K562 (cell line): ENCODE results near the gene CFAP54. TPM values are rescaled to one million over a fixed set of nuclear protein-coding genes. Genes with fewer than 3 reads are reported as not detected.

Experiments
- BMI1 ChIP-seq: fragments of 150-350 bp; IDR thresholded peaks from 2 replicates; pipeline ENCODE4 v1.6.1; 2014; ENCODE audit warnings: low read length
- CBX8 ChIP-seq: fragments of 200-600 bp; sonication (generic); IDR thresholded peaks from 2 replicates; pipeline ENCODE4 v1.6.1; 2012; ENCODE audit warnings: borderline replicate concordance, mixed run types, low read depth, mild to moderate bottlenecking, moderate library complexity, mixed read lengths, low read length, control low read depth, inconsistent platforms; ENCODE audit not compliant: poor library complexity, severe bottlenecking; ENCODE audit errors: extremely low read depth
- CCNT2 ChIP-seq: IDR thresholded peaks from 2 replicates; pipeline ENCODE4 v1.6.1; 2011; ENCODE audit warnings: borderline replicate concordance, low read depth, mild to moderate bottlenecking, moderate library complexity, mixed read lengths, low read length; ENCODE audit not compliant: insufficient read length; ENCODE audit errors: extremely low read depth
- FOSL1 ChIP-seq: fragments of 200-800 bp; sonication (Bioruptor generic); conservative IDR thresholded peaks from 2 replicates; pipeline ENCODE4 v1.6.1; 2016; ENCODE audit warnings: missing genetic modification characterization, missing compliant biosample characterization
- FOXJ3 ChIP-seq: sonication (generic); formaldehyde crosslinking; IDR thresholded peaks from 2 replicates; pipeline ENCODE4 v1.4.0; 2020; ENCODE audit warnings: mild to moderate bottlenecking, missing genetic modification reagents
- HLTF ChIP-seq: fragments of 450-650 bp; IDR thresholded peaks from 2 replicates; pipeline ENCODE4 v1.6.1; 2016
- KAT2B ChIP-seq: IDR thresholded peaks from one replicate; pipeline ENCODE4 v1.6.1; 2012; ENCODE audit warnings: low read depth, mild to moderate bottlenecking, control low read depth, inconsistent platforms, low read length, moderate library complexity
- MTA1 ChIP-seq: fragments of 450-650 bp; IDR thresholded peaks from 2 replicates; pipeline ENCODE4 v1.6.1; 2017; ENCODE audit warnings: borderline replicate concordance
- NR3C1 ChIP-seq: sonication (generic); formaldehyde crosslinking; IDR thresholded peaks from 2 replicates; pipeline ENCODE4 v1.8.1; 2022; ENCODE audit warnings: missing genetic modification reagents
- PCBP2 ChIP-seq: fragments of 200-400 bp; formaldehyde crosslinking; IDR thresholded peaks from 2 replicates; pipeline ENCODE4 v1.6.1; 2018; ENCODE audit warnings: low read length, low read depth, mild to moderate bottlenecking, moderate library complexity; ENCODE audit not compliant: poor library complexity, severe bottlenecking
- POLR2H ChIP-seq: IDR thresholded peaks from 2 replicates; pipeline ENCODE4 v1.6.1; 2016; ENCODE audit warnings: missing genetic modification characterization, low read depth, mild to moderate bottlenecking, control low read depth, missing compliant biosample characterization, moderate library complexity
- TAF15 ChIP-seq: fragments of 200-400 bp; formaldehyde crosslinking; IDR thresholded peaks from 2 replicates; pipeline ENCODE4 v1.6.1; 2017; ENCODE audit warnings: mild to moderate bottlenecking, low read depth, low read length, moderate library complexity
- TCFL5 ChIP-seq: fragments of 250-450 bp; sonication (Bioruptor Pico); conservative IDR thresholded peaks from 2 replicates; pipeline ENCODE4 v1.6.1; 2021; ENCODE audit warnings: mild to moderate bottlenecking, moderate library complexity, matching md5 sums
- TRIM28 ChIP-seq: fragments of 450-650 bp; IDR thresholded peaks from 2 replicates; pipeline ENCODE4 v1.6.1; 2017
- ZBTB17 ChIP-seq: fragments of 450-650 bp; formaldehyde crosslinking; IDR thresholded peaks from 2 replicates; pipeline ENCODE4 v1.4.0; 2020; ENCODE audit warnings: mild to moderate bottlenecking
- ZFP30 ChIP-seq: fragments of 250-450 bp; sonication (Bioruptor Pico); IDR thresholded peaks from 2 replicates; pipeline ENCODE4 v1.8.0; 2022; ENCODE audit warnings: moderate library complexity, mild to moderate bottlenecking, inconsistent platforms, borderline replicate concordance
- ZNF165 ChIP-seq: fragments of 250-450 bp; sonication (Bioruptor Pico); IDR thresholded peaks from 2 replicates; pipeline ENCODE4 v1.4.0; 2020; ENCODE audit warnings: borderline replicate concordance
- ZNF239 ChIP-seq: fragments of 250-450 bp; sonication (Bioruptor Pico); IDR thresholded peaks from 2 replicates; pipeline ENCODE4 v1.4.0; 2020; ENCODE audit warnings: mild to moderate bottlenecking
- polyA plus RNA-seq, 8 experiments: library from polyadenylated mRNA; depleted of rRNA in 4 of 8; stranded (reverse) in 5 of 8; unstranded in 3 of 8; fragments of >200 nt; fragmentation: Nextera tagmentation in 2 of 8; fragmentation: Illumina TruSeq in 1 of 8; extraction: Ambion mirVana in 2 of 8; extraction: Trizol in 1 of 8; gene quantifications; 2 replicates each; pipeline versions ENCODE4 v1.2.1 to v1.2.3, GENCODE V29; 2011 to 2014; ENCODE audit warnings: inconsistent platforms in 1 of 8, missing spikeins in 1 of 8
- total RNA-seq, 7 experiments: library from RNA; depleted of rRNA in 6 of 7; stranded (reverse); fragments of >200 nt in 6 of 7; fragmentation: Illumina TruSeq in 2 of 7; extraction: Trizol in 2 of 7; gene quantifications; 2 replicates each; pipeline versions ENCODE4 v1.2.1 to v1.2.3, GENCODE V29; 2011 to 2021; ENCODE audit warnings: low replicate concordance in 1 of 7
- TF ChIP-seq, protein P1 (sequence below): fragments of 450-650 bp; formaldehyde crosslinking; IDR thresholded peaks from 2 replicates; pipeline ENCODE4 v1.4.0; 2020; ENCODE audit warnings: mild to moderate bottlenecking, moderate library complexity
- TF ChIP-seq, protein P2 (sequence below), 3 experiments: IDR thresholded peaks in 2 of 3; conservative IDR thresholded peaks in 1 of 3; 2 replicates each; pipeline ENCODE4 v1.5.1; 2011 to 2012; ENCODE audit warnings: low read length in 3 of 3, mild to moderate bottlenecking in 3 of 3, control low read depth in 2 of 3, improper control_type of control experiment in 1 of 3, inconsistent platforms in 1 of 3, low read depth in 1 of 3, mixed read lengths in 1 of 3, moderate library complexity in 1 of 3; ENCODE audit not compliant: insufficient read depth in 2 of 3
- TF ChIP-seq, protein P3 (sequence below): fragments of 450-650 bp; formaldehyde crosslinking; conservative IDR thresholded peaks from 2 replicates; pipeline ENCODE4 v1.4.0; 2022; ENCODE audit warnings: mild to moderate bottlenecking, missing genetic modification characterization
- TF ChIP-seq, protein P4 (sequence below): fragments of 150-350 bp; conservative IDR thresholded peaks from 2 replicates; pipeline ENCODE4 v1.6.1; 2014; ENCODE audit warnings: low read length

The CFAP54 gene
- total and polyA plus RNA-seq, 9 of the 15 experiments (the other 6 are each of a cell fraction or from before 2014, with no cell fraction given) = 0.03 to 0.23 (median 0.10) TPM; not detected in 3

GRCh38 chr12:96502949-96503532 lies 13.7 kb downstream of the CFAP54 start (continued):
- TF ChIP-seq, protein P1, sequence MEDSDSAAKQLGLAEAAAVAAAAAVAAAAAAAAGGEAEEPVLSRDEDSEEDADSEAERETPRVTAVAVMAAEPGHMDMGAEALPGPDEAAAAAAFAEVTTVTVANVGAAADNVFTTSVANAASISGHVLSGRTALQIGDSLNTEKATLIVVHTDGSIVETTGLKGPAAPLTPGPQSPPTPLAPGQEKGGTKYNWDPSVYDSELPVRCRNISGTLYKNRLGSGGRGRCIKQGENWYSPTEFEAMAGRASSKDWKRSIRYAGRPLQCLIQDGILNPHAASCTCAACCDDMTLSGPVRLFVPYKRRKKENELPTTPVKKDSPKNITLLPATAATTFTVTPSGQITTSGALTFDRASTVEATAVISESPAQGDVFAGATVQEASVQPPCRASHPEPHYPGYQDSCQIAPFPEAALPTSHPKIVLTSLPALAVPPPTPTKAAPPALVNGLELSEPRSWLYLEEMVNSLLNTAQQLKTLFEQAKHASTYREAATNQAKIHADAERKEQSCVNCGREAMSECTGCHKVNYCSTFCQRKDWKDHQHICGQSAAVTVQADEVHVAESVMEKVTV (CRISPR knock-in tag) = no peak
- TF ChIP-seq HLTF = no peak
- no peak for TF ChIP-seq PCBP2
- no peak for TF ChIP-seq TAF15
- no peak for TF ChIP-seq ZNF165 (CRISPR knock-in tag)
- peak; percentile 32; the same call in 1 of the 2 replicates for TF ChIP-seq MTA1
- TF ChIP-seq ZBTB17 = no peak
- TF ChIP-seq BMI1 = no peak
- TF ChIP-seq ZNF239 (CRISPR knock-in tag) = no peak
- no peak for TF ChIP-seq NR3C1 (CRISPR knock-in tag)
- TF ChIP-seq CBX8 = no peak
- no peak for TF ChIP-seq CCNT2
- no peak for TF ChIP-seq KAT2B
- no peak for TF ChIP-seq POLR2H (tag)
- TF ChIP-seq, protein P2, sequence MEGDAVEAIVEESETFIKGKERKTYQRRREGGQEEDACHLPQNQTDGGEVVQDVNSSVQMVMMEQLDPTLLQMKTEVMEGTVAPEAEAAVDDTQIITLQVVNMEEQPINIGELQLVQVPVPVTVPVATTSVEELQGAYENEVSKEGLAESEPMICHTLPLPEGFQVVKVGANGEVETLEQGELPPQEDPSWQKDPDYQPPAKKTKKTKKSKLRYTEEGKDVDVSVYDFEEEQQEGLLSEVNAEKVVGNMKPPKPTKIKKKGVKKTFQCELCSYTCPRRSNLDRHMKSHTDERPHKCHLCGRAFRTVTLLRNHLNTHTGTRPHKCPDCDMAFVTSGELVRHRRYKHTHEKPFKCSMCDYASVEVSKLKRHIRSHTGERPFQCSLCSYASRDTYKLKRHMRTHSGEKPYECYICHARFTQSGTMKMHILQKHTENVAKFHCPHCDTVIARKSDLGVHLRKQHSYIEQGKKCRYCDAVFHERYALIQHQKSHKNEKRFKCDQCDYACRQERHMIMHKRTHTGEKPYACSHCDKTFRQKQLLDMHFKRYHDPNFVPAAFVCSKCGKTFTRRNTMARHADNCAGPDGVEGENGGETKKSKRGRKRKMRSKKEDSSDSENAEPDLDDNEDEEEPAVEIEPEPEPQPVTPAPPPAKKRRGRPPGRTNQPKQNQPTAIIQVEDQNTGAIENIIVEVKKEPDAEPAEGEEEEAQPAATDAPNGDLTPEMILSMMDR (IDR thresholded peaks at IDR 0.05 in 2 of 3, conservative IDR thresholded peaks at IDR 0.05 in 1 of 3; ENCODE audit: insufficient read depth in 2 of 3, low read depth in 1 of 3, low read length in 3 of 3) = no peak
- TF ChIP-seq, protein P3, sequence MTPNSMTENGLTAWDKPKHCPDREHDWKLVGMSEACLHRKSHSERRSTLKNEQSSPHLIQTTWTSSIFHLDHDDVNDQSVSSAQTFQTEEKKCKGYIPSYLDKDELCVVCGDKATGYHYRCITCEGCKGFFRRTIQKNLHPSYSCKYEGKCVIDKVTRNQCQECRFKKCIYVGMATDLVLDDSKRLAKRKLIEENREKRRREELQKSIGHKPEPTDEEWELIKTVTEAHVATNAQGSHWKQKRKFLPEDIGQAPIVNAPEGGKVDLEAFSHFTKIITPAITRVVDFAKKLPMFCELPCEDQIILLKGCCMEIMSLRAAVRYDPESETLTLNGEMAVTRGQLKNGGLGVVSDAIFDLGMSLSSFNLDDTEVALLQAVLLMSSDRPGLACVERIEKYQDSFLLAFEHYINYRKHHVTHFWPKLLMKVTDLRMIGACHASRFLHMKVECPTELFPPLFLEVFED = 0 out of 2 replicates have a peak, but pooled peaks have one; percentile 89
- TF ChIP-seq TCFL5 (CRISPR knock-in tag) = no peak
- no peak for TF ChIP-seq FOXJ3 (CRISPR knock-in tag)
- no peak for TF ChIP-seq FOSL1
- TF ChIP-seq, protein P4, sequence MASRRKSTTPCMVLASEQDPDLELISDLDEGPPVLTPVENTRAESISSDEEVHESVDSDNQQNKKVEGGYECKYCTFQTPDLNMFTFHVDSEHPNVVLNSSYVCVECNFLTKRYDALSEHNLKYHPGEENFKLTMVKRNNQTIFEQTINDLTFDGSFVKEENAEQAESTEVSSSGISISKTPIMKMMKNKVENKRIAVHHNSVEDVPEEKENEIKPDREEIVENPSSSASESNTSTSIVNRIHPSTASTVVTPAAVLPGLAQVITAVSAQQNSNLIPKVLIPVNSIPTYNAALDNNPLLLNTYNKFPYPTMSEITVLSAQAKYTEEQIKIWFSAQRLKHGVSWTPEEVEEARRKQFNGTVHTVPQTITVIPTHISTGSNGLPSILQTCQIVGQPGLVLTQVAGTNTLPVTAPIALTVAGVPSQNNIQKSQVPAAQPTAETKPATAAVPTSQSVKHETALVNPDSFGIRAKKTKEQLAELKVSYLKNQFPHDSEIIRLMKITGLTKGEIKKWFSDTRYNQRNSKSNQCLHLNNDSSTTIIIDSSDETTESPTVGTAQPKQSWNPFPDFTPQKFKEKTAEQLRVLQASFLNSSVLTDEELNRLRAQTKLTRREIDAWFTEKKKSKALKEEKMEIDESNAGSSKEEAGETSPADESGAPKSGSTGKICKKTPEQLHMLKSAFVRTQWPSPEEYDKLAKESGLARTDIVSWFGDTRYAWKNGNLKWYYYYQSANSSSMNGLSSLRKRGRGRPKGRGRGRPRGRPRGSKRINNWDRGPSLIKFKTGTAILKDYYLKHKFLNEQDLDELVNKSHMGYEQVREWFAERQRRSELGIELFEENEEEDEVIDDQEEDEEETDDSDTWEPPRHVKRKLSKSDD = no peak
- no peak for TF ChIP-seq TRIM28
- no peak for TF ChIP-seq ZFP30 (CRISPR knock-in tag)
